Suppressor macrophage treated with lipopolysaccharide for 1 hour (primary cell): ENCODE data around the gene TMEM187.
"Not testable (repeated sequence)": the region's sequence is repeated elsewhere in the genome, so short reads cannot be mapped to it uniquely, and the experiment has no call there.

ENCODE experiments used
- DNase-seq, 3 donors: peaks; one replicate each; pipeline ENCODE4 v3.0.0-alpha.2; 2020 to 2022

The TMEM187 gene

GRCh38 chrX:153973127-153974002, 811 bp downstream of the TMEM187 start:
- no peak for DNase-seq

DNA sequence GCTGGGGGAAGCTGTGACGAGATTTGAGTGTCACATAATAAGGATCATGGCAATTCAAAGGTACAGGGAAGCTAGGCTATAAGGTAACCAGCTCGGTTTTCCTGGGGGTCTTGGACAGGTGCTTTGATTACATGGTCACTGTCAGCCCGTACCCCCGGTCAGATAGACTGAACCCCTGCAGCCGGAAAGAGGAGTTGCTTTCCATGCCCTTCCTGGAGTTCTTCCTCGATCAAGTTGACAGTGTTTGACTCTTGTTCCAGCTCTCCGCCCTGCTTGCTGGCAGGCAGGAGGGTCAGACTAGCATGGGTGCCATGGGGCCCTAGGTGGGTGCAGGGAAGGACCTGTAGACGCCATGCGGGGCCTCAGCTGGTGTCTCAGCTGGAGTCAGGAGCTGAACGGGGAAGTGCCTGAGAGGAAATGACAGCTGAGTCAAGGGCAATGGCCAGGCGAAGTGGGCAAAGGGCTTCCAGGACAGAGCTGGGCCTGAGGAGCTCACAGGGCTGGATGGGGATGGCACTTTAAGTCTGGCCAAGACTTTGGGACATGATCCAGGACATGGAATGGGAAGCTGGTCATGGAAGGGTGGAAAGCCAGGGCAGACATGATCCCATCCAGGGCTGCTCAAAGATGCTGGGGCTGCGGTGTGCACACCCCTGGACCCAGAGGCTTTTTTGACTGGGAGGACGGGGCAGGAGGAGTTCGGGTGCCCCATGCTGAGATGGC, 1.6 kb downstream of the TMEM187 start:
- peak; percentile 58 to 66 (median 61) for DNase-seq

DNA sequence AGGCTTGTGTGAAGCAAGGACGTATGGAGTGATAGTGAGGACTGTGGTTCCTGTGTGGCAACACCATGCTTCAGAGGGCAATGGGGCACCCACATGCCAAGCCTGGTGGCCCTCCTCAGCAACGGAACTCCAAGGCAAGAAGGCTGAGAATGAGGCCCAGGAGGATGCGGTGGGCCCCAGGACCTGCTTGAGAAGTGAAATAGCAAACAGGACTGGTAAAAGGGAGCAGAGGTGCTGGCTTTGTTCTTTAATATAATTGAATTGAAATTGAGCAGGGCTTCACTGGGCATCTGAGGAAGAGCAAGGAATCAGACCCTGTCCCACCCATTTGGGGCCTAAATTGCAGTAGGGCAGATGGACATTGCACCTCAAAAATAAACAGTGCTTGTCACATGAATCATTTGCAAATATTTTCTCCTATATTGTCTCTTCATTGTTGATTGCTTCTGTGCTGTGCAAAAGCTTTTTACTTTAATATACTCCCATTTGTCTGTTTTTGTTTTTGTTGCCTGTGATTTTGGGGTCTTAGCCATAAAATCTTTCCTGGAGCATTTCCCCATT, 2.3 kb downstream of the TMEM187 start:
- DNase-seq: no peak

- not testable (repeated sequence) for DNase-seq
Observed at GRCh38 chrX:153980394-153980793, 7.8 kb downstream of the TMEM187 start.

GRCh38 chrX:153981231-153981630, 8.7 kb downstream of the TMEM187 start:
- no peak for DNase-seq

- DNase-seq: peak; percentile 57 to 63 (median 60)
Observed at GRCh38 chrX:153981771-153982533, 9.4 kb downstream of the TMEM187 start.

DNA sequence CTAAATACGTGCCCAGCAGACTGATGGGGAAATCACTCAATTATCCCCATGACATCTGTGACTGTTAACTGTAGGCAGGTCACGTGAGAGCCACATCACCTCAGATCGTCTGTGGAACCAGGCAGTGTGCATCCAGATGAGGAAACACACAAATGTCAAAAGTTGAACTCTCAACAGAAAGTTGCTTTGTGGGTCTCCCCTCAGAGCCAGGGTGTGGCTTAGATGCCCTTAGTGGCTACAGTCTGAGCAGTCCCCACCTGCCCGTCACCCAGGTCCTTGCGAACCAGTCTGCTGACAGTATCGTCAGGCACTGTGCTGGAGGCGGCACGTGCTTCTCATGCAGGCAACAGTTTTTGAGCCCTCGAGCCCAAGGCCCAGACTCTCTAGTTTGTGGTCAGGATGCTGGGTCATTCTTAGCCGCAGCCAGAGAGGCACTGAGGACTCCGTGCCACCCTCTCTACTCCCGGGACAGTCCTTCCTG, 10.8 kb downstream of the TMEM187 start:
- DNase-seq: peak; percentile 60 to 76 (median 62)

GRCh38 chrX:153984351-153985178, 12.0 kb downstream of the TMEM187 start:
- DNase-seq: peak in 2 of 3 donors; percentile 21 to 51

DNA sequence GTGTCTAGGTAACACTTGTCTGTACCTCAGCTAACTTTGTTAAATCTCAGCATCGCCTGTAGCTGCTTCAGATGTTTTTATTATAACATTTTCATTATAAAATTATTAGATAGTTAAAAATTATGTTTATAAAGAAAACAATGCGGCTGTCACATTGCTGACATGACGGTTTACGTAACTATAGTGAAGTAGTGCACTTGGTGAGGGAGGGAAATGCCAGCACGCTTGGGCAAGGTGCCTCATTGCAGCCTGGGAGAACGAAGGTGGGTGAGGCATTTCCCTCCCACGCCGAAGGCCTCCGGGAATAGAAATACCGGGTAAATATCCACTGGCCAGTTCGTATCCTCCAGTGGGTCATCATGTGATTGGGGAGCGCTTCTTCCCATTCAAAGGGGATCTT, 15.9 kb downstream of the TMEM187 start:
- DNase-seq: no peak

GRCh38 chrX:153989973-153990655, 17.6 kb downstream of the TMEM187 start:
- no peak for DNase-seq

GRCh38 chrX:153991013-153991580, 18.5 kb downstream of the TMEM187 start:
- no peak for DNase-seq

DNA sequence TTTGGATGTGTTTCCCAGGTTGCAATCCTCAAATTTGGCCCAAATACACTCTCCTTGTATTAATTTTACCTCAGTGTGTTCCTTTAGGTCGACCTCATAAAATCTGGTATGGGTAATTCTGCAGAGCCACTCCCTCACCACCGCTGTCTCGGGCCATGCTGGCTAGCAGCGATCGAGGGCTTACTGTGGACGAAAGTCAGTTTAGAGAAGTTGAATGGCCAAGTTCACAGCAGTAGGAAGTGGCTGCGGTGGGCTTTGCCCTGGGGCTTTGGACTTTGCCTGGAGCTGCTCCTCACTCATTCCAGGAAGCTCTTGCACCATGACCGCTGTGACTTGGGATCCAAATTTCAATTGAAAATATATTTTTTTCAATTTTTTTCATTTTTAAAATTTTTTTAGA, 19.6 kb downstream of the TMEM187 start:
- peak in 1 of 3 donors; percentile 39 for DNase-seq

DNA sequence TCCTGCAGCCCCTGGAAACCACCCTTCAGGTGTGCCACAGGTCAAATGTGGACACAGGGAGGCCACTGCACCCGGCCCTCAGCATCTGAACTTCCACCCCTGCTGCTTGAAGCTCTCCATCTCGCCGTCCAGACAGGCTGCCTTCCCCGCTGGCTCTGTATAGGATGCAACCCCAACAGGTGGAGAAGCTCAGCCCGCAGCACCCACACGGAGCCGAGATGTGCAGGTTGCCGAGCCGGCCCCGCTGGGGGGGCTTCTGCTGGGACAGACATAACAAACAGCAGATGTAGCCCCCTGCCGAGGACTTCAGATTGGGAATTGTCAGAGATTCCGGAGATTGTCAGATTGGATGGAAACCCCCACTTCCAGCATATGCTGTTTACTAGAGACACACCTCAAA, 20.5 kb downstream of the TMEM187 start:
- DNase-seq: no peak

DNA sequence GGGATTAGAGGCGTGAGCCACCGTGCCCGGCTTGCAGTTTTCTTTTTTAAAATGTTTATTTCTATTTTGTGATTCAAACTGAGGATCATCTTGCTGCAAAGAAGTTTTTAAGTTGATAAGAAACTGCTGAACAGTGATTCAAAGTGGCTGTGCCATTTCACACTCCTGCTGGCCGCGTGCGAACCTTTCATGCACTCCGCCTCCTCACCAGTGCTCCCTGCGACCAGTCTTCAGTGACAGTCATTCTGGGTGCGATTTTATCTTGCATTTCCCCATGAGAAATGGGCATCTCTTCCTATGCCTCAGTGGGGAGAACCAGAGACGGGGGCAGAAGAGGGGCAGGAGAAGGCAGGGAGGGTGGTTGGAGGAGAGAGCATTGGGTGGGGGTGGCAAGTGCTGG, 21.4 kb downstream of the TMEM187 start:
- DNase-seq: no peak

GRCh38 chrX:153994398-153994797, 21.8 kb downstream of the TMEM187 start:
- DNase-seq: not testable (repeated sequence)

DNA sequence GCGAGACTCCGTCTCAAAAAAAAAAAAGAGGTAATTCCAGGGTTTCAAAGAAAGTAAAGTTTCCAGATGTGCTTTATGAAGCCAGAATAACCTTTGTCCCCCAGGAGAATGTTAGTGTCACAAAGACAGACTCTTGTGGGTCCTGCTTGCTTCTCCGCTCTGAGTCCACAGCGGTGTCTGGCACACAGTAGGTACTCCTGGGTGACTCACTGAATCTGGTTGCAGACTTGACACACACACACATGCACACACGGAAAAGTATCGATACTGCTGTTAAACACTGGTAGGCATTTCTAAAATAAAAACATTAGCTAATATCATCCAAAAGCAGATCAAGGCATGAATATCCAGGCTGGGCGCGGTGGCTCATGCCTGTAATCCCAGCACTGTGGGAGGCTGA, 22.9 kb downstream of the TMEM187 start:
- DNase-seq: no peak

DNA sequence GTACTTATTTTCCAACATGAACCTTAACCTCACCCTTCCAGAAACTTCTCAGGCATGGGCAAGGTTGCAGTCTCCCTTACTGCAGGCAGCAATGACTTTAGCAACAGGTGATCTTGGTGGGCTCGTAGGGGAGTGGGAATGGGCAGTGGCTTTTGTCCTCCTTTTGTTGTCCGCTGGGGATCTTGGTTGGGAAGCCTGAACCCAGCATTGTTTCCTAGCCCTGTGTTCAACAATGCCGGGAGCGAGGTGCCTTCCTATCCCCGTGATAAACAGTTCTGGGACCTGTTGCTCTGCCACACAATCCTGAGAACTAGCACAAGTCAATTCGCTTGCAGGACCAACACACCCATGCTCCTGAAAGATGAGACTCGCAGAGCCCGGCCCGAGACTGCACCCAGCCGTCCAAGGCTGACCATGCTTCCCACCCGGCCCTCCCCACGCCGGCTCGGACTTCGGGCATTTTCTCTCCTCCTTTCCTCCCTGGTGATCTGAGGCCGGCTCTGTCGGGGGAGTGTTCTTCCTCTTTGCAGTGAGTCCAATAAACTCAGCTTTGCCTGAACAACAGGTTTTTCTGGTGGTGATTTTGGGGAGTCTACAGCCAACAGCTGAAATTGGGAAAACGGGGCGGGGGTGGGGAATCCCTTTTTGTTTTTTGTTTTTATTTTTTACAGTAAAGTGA, 26.9 kb downstream of the TMEM187 start:
- DNase-seq: peak in 1 of 3 donors; percentile 27

GRCh38 chrX:154000051-154000450, 27.5 kb downstream of the TMEM187 start:
- DNase-seq: no peak

DNA sequence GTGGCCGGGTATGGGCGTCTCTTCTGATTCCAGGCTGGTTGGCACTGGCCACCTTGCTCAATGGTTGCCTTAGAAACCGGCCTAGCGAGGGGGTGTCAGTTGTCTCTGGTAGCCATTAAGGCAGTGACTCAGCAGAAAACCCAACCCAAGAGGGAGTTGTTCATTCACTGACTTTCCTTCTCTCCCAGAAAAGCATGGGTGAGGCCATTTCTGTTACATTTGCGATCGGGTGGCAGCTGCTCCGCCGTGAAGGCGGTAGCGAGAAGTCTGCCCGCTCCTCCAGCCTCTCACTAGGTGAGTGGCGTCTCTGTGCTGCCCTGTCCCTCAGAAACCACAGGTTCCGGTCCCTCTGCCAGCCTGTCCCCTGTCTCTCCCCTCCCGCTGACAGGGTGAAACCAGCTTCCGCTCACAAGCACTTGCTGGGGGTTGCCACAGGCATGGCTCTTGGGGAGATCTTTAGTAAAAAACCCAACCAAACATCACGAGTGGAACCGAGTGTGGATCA, 29.7 kb downstream of the TMEM187 start:
- peak; percentile 83 for DNase-seq

DNA sequence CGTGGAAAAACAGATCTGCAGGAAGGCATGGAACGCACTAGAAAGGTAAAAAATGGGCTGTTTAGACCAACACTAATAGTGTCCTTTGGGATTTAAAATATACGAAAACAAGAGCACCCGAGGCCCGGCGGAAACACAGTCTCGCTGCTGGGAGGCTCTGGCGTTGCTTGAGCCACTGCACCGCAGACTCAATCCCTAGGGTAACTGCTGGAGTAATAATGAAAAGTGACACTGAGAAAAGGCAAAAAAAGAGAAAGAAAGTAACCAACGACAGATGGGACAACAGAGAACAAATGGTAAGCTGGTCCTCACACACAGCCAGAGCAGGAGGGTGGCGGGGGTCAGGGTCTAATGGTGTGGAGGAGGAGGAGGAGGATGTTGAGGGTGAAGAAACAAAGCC, 31.8 kb downstream of the TMEM187 start:
- no peak for DNase-seq
